NCI-H2029 (cell line): ENCODE data around the gene MAP2K5.

ENCODE experiments used
- DNase-seq: peaks from one replicate; lab custom pipeline; 2025; lab: John Stamatoyannopoulos, UW

Gene MAP2K5

DNA sequence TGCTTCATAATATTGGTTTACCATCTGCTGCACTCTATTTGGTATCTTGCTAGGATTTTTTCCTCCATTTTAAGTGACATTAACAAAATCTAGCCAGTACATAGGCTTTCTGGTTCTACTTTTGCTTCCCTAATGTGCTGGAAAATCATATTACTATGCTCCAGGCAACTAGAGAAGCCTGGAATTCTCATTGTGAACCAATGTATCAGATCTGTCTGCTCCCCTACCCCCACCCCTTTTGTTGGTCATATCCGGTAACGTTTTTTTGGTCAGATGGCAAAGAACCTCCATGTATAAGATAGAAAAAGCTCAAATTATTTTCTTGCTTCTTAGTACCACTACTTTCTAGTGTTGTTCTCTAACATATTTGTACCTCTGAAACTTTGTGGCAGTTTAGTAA is 17.1 kb downstream of the MAP2K5 start:
- DNase-seq, result no peak

DNA sequence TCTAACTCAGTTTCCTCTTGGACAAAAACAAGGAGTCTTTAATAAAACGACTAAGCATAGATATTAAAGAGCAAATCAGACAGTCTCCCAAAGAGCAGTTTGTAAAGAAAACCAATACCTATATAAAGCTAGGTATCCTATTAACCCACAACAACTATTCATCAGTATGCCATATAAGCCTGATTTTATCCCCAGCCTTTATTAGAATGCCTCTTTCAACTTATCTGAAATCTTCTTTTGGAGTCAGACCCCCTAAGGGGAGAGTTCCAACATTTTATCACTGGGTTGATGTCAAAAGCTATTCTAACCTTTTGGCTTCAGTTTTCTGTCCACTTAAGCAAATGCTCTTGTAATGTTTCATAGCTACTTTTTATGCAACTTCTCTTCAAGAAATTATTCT is 17.8 kb downstream of the MAP2K5 start:
- DNase-seq, result no peak

DNA sequence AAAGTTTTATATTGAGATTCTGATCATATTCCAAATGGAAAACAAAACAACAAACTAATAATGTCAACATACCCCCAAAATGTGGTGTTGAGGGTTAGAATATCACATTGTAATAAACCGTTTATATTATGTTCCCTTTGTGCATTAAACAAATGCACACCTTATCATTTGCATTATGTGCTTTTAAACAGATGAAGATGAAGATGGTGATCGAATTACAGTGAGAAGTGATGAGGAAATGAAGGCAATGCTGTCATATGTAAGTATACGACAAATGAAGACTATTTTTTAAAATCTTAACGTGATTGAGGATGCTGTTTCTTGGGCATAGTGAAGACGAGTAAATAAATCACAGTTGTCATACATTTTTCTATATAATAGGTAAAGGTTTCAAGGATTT is 20.6 kb downstream of the MAP2K5 start:
- DNase-seq, result no peak

DNA sequence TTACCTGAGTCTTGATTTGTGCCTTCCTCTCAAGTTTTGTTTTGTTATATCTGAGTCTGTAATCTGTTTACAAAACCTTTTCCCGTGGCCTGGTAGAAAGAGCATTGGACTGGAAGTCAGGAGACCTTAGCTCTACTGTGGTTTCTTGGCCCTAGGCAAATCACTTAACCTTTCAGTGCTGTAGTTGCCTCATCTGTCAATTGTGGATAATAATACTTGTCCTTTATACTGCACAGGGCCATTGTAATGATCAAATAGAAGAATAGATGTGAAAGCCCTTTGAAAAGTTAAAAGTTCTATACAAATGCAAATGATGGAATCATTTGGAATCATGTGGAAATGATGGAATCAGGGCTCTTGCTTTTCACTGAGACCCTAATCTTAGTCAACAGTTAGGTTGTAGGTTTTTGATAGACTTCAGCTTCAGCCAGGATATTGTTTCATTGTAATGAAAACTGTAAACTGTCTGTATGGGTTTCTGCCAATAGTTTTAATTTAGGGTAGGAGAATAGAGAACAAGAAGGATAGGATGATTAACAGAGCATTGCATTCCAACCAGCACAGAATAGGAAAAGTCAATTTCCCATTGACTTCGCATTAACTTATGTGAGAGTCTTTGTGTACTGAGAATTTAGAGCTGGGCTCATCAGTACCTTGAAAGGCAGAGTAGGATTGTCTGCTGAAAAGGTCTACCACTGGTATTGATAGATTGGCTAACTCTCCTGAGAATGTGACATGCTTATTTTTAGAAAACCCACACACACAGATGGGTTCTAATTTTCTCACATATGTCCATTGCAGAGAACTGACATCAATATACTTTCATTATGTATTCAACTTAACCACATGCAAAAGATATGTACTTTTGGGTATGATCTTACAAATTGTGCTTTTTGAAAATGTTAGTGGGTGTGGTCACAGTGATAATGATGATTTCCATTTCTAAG is 21.8 kb downstream of the MAP2K5 start:
- no peak for DNase-seq

DNA sequence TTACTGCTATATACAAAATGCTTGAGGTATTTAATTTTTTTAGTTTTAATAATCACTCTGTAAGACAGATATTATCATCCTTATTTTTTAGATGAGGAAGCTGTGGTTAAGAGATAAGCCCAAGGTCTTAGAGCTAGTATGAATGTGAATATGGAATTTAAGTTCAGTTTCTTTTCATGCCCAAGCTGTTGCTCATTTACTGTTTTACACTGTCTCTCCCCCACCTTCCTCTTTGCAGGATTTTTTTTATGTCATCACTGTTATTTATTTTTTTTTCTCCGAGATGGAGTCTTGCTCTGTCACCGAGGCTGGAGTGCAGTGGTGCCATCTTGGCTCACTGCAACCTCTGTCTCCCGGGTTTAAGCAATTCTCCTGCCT is 22.5 kb downstream of the MAP2K5 start:
- DNase-seq, result no peak

DNA sequence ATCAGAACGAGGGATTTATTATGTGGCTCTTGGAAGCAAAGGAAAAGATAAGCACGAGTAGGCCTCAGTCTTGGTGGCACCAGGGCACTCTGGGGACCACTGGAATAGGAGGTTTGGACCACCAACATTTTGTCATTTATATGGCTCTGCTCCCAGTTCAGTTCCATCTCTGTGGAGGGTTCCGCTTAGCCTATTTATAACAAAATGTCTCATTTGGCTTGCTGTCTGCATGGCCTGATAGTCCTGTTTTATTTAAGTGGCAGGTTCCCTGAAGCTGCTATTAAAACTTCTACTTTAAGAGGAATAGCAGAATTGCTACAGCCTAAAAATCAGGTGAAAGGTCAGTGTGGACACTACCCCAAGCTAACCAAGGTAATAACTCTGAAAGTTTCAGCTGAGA is 27.2 kb downstream of the MAP2K5 start:
- DNase-seq, result no peak

DNA sequence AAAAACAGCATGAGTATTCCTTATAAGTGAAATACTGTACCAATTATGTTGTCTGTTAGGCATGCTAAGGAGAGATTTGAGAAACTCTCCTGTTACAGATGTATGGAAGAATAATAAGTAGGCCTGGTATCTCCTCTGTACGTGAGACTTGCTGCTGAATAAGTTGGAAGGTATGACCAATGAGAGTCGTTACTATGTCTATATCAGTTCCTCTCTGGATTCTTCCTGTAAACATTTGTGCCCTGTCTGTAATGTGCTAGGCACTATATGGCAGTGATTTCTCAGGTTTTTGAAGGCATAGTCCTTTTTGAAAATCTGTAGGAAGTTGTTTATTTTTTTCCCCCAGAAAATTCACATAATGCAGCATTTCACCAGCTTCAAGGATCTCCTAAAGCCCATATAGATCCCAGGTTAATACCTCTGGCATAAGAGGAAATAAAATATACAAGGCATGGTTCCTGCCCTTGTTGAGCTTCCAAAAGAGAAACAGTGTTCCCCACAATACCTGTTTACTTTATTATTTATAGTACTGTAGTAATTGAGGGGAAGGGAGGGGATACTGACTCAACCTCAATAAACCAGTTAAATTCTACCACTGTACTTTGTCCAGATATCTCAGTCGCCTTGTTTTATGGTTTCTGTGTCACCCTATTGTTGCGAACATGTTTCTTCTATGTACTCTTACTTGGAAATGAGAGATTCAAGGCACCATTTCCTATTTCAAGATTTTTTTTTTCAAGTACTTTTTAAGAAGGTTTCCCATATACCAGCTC is 28.6 kb downstream of the MAP2K5 start:
- DNase-seq, result no peak

DNA sequence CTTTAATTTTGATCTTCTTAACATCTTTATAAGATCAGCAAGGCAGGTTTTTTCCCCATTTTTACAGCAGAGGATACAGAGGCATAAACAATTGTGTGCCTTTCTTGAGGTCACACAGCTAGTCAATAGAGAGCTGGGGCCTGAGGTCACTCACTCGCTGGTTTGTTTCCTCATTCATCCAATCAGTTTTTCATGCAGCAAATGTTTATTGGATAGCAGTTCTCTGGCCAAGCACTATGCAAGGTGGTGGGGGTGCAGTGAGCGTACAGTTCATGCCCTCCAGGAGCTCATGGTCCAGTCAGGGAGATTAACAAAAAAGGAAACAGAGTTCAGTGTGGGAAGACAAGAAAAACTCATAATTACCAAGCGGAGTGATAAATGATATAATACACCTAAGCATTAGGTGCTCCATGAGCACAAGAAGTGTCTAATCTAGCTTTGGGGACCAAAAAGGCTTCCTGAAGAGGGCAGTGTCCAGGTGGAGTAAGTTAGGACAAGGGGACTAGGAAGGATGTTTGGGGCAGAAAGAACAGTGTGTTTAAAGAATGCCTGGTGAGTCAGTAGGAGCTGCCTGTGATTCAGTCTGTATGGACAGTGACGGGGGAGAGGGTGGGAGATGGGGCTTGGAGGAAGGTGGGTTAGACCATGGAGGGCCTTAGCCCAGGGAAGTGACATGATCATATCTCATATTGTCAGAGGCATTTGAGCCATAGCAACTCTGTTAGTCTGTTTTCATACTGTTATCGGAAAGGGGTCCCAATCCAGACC is 29.3 kb downstream of the MAP2K5 start:
- no peak for DNase-seq

DNA sequence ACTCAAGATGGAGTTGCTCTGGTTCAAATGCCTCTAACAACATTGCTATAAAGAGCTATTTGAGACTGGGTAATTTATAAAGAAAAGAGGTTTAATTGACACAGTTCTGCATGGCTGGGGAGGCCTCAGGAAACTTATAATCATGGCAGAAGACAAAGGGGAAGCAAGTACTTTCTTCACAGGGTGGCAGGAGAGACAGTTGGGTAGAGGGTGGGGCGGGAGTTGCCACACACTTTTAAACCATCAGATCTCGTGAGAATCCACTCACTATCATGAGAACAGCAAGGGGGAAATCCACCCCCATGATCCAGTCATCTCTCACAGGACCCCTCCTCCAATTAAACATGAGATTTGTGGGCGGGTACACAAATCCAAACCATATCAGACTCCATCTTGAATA is 30.7 kb downstream of the MAP2K5 start:
- no peak for DNase-seq

DNA sequence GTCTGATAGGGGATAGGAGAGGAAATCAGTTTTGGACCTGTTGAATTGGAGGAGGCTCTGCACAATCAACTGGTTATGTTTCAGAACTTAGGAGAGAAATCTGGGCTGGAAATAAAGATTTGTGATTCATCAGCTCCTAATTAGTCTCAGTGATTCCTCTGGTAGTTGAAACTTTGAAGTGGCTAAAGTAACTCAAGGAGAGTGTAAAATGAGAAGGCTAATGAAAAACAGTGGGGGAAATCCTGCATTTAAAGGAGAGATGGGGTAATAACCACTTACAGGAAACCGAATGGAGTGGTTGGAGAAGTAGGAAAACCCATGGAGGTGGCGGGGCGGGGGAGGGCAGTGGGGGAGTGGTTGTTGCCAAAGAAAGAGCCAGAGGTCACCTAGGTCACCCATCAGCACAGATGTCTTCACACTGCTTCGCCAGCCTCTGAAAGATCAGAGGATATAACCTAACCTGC is 32.6 kb downstream of the MAP2K5 start:
- DNase-seq, result no peak

DNA sequence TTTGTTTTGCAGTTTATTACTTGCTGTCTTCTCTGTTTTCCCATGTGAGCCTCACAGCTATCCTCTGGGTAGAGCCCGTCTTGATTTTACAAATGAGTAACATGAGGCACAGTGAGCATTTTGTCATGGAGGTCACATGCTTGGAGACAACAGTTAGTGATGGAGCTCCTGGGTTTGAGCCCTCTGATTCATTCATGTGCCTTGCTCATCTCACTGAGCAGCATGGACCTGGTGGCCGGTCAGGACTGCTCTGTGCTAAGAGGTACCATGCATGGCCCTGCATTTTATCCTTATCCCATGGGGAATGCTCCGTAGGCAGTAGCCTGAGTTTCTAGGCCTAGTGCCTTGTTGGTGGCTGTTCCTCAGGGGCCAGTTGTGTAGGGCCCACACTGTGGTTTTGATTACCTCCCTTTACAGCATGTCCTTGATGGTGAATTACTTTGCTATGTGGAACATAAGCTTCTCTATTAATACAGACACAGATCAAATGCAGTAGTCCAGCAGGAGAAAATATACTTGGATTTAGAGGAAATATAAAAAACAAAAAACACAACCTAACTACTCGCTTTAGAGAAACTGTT is 35.6 kb downstream of the MAP2K5 start:
- no peak for DNase-seq

DNA sequence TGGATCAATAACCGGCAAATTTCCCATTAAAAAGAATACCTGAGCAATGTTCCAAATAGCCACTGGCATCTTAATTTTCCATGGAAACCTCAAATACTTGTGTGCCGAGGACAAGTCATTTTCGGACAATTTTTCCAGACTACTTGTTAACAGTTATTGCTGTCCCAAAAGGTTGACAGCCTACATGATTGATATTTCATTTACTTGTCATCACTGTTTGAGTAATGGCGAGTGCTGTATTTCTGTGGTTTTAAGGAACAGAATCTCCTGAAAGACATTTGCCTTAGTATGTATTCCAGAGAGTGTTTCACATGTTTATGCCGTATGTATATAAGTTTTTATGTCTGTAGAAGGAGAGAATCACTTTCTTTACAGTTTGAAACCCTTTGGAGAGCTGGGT is 36.7 kb downstream of the MAP2K5 start:
- DNase-seq, result no peak

DNA sequence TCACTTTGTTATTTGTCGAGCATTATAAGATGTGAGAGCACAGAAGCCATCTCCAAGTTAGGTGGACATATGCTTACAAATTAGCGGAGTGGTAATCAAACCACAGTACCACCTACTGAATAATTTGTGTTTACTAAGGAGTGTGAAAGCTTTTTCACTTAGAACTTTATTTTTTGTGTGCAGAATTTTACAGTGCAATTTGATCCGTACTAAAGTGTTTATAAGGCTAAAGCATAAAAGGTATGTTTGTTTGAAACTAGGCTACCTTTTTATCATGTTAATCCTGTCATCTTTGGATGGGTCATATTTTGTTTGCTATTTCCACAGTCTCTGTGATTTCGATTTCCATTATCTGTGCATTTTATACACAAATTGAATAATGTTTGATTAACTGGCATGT is 37.5 kb downstream of the MAP2K5 start:
- no peak for DNase-seq

DNA sequence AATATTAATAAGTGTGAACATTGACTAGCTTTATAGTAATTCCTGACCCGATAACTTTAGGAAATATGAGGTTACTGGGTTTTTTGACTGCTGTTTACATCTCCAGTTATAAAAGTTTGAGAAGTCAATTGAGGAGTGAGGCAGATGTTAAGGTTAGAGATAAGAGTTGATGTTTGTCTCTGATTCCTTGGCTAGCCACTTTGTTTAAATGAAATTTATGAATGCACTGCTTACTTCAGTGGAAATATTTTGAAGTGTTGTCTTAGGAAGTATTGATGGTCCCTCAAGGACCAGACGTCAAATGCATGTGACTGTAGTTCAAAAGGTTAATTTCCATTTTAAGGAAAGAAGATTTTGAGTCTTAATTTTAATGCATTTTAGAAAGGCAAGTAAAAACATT is 41.7 kb downstream of the MAP2K5 start:
- no peak for DNase-seq

DNA sequence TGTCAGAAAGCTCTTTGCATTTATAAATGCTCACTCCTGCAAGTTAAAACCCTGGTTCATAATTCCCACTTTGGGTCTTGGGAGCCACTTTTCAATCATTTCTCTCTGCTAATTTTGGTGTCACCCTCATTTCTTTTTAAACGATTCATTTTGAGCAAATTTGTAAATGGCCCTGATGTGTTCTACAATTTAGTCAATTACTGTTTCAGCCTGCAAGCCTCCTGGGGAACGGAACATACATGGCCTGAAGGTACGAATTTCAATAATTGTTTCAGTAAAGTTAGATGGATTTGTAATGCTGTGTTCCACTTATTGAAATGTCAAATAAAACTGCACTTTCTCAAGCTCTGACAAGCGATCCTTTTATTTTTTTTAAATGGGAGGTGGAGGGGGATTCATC is 43.2 kb downstream of the MAP2K5 start:
- DNase-seq, result no peak

DNA sequence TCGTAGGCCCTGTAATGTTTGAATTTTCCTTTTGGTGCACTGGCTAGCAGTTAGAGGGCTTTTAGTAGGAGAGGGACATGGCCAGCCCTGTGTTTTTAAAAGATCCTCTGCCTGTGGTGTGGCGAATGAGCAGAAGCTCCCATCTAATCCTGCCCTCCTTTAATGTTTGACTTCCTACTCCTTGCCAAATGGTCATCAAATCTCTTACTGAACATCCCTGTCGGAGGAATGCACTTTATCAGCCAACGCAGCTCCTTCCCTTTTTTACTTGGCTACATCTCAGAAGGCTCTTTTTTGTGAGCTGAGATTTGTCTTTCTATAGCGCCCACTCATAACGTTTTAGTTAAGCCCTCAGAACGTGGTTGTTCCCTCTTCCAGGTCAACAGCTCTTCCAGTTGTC is 44.8 kb downstream of the MAP2K5 start:
- no peak for DNase-seq

DNA sequence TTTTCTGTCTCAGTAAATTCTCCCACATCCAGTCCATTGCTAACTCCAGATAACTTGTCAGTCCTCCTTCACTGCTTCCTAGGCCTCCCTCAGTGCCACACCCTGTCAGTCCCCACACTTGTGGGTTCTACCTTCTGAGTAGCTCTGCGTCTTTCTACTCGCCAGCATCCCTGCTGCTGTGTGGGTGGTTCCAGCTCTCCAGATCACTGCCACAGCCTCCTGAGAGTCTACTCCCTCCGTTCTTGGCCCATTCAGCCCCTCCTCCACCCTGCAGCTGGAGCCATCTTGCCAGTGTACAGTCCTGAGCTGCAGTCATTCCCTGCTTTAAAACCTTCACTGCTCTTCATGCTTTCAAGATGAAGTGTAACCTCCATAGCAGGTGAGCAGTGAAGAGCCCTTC is 45.3 kb downstream of the MAP2K5 start:
- no peak for DNase-seq

DNA sequence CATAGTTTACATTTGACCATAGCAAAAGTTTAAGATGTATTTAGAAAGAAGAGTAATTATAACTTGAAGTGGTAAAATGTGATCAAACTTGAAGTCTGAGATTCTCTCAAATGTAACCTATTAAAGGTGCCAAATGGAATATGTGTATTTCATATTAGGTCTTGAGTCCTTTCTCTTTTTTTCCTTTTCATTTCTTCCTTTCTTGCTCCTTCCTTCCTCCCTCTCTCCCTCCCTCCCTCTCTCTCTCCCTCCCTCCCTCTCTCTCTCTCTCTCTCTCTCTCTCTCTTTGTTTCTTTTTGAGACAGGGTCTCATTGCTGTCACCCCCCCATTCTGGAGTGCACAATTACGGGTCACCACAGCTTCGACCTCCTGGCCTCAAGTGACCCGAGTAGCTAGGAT is 47.7 kb downstream of the MAP2K5 start:
- DNase-seq, result no peak

DNA sequence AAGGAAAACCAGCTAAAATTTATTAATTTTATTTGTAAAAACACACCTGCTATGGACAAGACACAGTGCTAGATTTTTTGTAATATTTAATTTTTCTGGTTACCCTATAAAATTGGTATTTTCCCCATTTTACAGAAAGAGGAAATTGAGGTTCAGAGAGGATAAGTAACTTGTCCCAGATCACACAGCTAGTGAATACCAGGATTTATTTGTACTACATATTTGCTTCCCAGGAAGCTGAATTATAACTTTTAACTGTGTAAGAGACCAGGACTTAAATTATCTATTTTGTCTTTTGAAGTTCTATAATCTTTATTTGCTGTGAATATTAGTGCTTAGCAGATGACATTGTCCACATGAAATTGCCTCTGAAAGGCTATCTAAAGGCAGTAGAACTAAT is 49.7 kb downstream of the MAP2K5 start:
- no peak for DNase-seq

DNA sequence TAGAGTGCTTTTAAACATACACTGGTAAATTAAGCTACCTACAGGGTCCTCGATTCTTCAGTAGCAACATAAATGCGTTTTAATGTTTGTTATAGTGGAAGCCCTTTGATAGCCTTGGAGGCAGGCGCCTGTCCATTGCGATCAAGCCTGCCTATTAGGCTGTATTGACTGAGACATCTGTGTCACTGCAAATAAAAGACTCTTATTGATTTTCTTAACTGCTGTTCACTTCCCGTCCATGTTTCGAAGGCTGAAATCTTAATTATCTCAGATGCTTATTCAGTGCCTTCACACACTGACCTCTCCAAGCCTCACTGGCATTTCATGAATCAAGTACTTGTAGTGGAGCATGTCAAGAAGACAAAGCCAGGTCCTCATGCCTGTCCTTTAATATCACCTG is 51.1 kb downstream of the MAP2K5 start:
- DNase-seq, result no peak

DNA sequence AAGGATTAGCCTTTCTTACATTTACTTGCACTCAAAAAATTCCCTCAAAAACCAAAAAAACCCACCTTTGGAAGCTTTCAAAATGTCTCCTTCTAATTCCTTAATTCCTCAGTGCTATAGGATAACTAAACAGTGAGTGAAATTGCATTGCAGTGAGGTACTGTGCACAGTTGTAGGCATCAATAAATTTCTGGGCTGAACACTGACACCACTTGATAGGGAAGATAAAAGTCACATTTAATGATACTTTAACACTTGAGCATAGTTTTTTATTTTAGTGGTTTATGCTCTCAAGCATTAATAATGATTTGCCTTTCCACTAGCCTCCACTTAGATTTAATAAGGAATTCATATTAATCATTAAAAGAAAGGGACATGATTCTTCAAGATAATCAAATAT is 52.3 kb downstream of the MAP2K5 start:
- no peak for DNase-seq

DNA sequence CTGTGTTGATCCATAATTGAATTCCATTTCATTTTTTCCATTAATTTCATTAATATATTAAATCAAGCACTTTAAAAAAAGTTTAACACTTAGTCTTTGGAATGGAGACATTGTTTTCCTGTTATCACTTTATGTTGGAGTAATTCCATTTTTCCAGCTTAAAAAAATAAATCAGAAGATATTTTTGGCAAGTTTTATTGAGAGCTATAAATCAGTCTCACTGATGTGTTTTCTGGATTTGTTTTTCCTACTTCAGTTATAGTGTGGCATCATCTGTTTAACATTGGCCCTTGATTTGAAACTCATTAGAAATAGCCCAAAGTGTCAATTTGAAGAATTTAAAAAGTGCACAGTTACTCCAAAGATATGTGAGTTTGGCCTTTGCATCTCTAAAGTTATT is 53.1 kb downstream of the MAP2K5 start:
- no peak for DNase-seq
